Right ventricle myocardium inferior (tissue), 1 donor: ENCODE results near the gene MYEOV. TPM values are rescaled to one million over a fixed set of nuclear protein-coding genes. Genes with fewer than 3 reads are reported as not detected.

Experiments used
- ATAC-seq: fragments of 200-7000 bp; cut with Tn5 transposase; one replicate; pipeline ENCODE4 v1.9.1; 2020; ENCODE audit warnings: mild to moderate bottlenecking, moderate library complexity
- DNase-seq: peaks from one replicate; pipeline ENCODE4 v3.0.0; 2021; ENCODE audit errors: missing footprints
- intact Hi-C: fragments of 100-400 bp; cut with DNase I; formaldehyde crosslinking; loops from one replicate; pipeline ENCODE4 v1.11.0; 2022
- total RNA-seq: library from RNA; stranded (reverse); fragmentation: NEBNext Ultra II Directional; extraction: Animal tissue kit (Norgen Biotek cat#: 25700); gene quantifications from one replicate; pipeline ENCODE4 v1.2.1, GENCODE V29; 2021
- donor health status: DM: no; HTN: yes; CAD: no; lungs with severe emphysema.

The MYEOV gene
- total RNA-seq, 1 donor from 2014 or later: not detected

- peak; percentile 97 for DNase-seq
- ATAC-seq: peak; percentile 76
- intact Hi-C loops: loop anchor here (5.0 to 10.0 kb wide), 2 partner anchors 118 to 145 kb away; no protein-coding TSS in a partner anchor
Measured at GRCh38 chr11:69296890-69297786, 3.2 kb downstream of the MYEOV start.

GRCh38 chr11:69297787-69298266 lies 3.9 kb downstream of the MYEOV start:
- intact Hi-C loops: loop anchor here (5.0 to 10.0 kb wide), 2 partner anchors 117 to 144 kb away; no protein-coding TSS in a partner anchor
- no peak for ATAC-seq
- DNase-seq: peak; percentile 52

GRCh38 chr11:69298267-69299022 lies 4.5 kb downstream of the MYEOV start:
- DNase-seq (peak; percentile 92), ATAC-seq (peak; percentile 76)
- intact Hi-C loops: loop anchor here (5.0 to 10.0 kb wide), 2 partner anchors 116 to 144 kb away; no protein-coding TSS in a partner anchor

- DNase-seq (peak; percentile 56), ATAC-seq (no peak)
- intact Hi-C loops: loop anchor here (5.0 to 10.0 kb wide), 2 partner anchors 116 to 143 kb away; no protein-coding TSS in a partner anchor
Measured at GRCh38 chr11:69299023-69299461, 5.1 kb downstream of the MYEOV start.

- ATAC-seq (no peak), DNase-seq (peak; percentile 55)
- intact Hi-C loops: loop anchor here (5.0 to 10.0 kb wide), 2 partner anchors 115 to 143 kb away; no protein-coding TSS in a partner anchor
Measured at GRCh38 chr11:69299572-69299971, 5.6 kb downstream of the MYEOV start.

- DNase-seq (peak; percentile 45), ATAC-seq (no peak)
- intact Hi-C loops: no loop called here
Measured at GRCh38 chr11:69300120-69301060, 6.4 kb downstream of the MYEOV start.

GRCh38 chr11:69301081-69301454 lies 7.1 kb downstream of the MYEOV start:
- intact Hi-C loops: no loop called here
- DNase-seq (peak; percentile 52), ATAC-seq (no peak)

DNA sequence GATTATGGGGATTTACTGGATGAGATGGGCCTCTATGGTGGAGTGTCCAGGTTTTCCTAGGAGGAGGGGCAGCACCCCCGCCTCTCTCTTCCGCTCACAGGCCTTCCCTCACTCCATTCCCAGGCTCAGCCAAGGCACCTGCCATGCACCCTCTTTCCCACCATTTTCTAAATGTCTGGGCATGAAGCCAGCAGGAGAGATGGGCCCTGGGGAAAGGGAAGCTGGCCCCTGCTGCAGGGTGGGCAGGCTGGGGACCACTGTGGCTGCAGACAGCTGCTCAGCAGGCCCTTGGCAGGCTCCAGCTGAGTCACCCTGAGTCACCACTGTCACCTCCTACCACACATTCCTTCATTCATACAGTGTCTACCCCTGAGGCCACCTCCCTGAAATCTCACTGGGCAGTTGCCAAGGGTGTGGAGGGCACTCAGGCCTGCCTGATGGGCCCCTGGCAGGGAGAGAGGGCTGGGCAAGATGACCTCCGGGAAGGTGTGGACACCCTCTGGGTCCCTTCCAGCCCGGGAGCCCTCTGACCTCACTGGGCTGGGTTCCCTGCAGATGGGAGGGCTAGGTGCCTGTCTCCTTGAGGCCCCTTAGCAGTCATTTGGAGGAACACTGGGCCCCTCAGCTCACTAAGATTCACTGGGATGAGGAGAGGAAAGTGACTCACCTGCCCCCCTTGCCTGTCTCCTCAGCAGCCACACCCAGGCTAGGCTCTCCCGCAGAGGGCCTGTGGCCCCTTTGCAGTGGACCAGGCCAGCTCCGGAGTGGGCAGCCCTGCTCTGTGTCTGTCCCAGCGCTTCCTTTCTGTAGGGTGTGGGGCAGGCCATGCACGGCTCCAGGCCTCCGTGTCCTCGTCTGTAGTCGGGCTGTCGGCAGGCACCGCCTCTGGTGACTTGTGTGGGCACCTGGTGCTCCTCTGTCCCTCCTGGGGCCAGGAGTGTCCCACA lies 7.8 kb downstream of the MYEOV start:
- ATAC-seq (no peak), DNase-seq (peak; percentile 51)
- intact Hi-C loops: no loop called here

DNA sequence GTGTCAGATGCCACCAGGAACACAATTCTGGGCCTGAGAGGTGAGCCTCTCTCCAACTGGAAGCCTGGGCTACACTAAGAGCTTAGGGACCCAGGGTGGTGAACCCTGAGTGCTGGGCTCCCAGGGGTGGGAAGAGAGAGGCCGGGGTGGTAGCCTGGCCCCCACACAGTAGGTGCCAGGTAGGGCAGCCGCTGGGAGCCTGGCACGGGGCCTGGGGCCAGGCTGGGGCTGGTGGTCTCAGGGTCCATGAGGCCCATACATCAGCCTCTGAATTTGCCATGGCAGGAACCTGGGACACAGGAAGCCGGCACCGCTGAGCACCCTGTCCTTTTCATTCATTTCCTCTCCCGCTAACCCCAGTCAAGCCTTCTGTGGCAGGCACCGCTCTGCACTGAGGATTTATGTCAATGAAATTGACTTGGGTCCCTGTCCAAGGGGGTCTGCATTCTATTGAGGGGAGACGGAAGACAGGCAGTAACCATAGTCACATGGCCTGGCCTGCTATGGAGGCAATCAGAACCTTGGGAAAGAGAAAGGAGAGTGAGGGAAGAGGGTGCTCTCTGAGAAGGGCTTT lies 8.6 kb downstream of the MYEOV start:
- intact Hi-C loops: no loop called here
- DNase-seq (no peak), ATAC-seq (no peak)

DNA sequence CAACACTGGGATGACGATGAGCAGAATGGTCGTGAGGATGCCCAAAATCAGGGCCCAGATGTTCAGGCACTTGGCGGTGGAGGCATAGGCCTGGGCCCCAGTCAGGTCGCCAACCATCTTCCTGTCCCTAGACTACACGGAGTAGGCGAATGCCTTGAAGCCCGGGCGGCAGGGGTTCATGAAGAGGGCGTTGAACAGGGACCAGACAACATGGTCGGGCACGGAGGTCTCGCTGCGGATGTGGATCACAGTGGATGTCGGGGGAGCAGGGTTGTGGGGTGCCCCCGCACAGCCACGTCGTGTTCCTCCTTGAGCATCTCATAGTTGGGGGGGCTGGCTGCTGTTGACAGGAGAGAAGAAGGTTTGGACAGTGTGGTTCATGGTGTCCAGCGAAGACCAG lies 9.5 kb downstream of the MYEOV start:
- DNase-seq (no peak), ATAC-seq (no peak)
- intact Hi-C loops: no loop called here

DNA sequence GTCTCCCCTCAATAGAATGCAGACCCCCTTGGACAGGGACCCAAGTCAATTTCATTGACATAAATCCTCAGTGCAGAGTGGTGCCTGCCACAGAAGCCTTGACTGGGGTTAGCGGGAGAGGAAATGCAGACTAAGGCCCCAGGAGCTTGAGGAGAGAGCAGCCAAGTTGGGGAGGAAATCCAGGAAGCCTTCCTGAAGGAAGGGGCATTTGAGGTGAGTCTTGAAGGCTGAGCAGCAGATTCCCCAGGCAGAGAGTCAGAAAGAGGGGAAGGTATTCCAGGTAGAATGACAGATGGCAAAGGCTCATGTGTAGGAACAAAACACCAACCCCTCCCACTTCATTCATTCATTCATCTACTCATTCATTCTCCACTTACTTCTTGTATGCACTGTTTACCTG lies 10.3 kb downstream of the MYEOV start:
- no peak for ATAC-seq
- peak; percentile 11 for DNase-seq
- intact Hi-C loops: no loop called here

DNA sequence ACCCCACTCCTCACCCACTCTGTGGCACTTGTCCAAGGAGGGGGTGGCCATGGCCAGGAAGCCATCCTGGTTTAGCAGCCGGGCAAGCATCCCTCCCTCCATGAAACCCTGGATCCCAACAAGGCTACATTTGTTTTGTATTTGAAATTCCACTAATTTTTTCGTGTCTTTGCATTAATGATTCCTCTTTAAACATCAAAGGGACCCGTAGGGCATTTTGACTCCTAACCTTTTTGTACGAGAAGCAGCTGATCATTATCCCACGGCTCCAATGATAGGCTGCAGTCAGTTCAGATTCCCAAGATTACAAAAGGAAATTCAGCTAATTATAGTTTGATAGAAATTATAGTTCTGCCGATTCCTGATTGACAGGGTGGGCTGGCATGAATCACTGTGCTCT lies 10.7 kb downstream of the MYEOV start:
- ATAC-seq (no peak), DNase-seq (peak; percentile 9)
- intact Hi-C loops: no loop called here

DNA sequence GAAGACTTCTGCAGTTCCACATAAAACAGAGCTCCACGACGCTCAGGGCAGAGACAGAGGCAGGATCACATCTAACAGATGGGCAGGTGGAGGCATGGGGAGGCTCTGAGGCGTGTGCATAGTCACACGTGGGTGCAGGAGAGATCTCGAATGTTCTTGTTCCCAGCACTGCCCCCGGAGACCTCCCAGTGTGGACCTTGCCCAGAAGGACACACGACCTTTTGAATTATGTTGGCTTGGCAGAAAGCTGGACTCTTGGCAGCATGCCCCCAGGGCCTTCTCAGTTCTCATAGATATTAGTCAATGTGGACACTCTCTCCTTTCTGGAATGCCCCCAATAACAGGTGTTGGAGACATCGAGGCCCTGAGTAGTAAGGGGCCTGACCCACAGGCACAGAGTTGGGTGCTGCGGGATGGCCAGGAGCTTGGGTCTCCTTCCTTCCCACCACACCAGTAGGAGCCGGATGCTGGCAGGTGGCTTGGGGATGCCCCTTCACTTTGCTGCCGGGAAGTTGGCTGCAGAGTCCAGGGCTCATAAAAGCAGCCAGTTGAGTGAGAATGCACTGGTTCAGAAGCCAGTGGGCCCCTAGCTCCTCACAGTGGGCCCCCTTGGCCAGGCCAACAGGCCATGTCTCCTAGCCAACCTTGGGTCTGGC lies 12.1 kb downstream of the MYEOV start:
- intact Hi-C loops: no loop called here
- ATAC-seq: no peak
- DNase-seq: peak; percentile 61

- ATAC-seq: no peak
- intact Hi-C loops: no loop called here
Measured at GRCh38 chr11:69306821-69307220, 12.9 kb downstream of the MYEOV start.

GRCh38 chr11:69307421-69307820 lies 13.5 kb downstream of the MYEOV start:
- no peak for ATAC-seq
- intact Hi-C loops: no loop called here
- DNase-seq: peak; percentile 37

More at GRCh38 chr11:69306821-69307220, 12.9 kb downstream of the MYEOV start:
- no peak for DNase-seq

DNA sequence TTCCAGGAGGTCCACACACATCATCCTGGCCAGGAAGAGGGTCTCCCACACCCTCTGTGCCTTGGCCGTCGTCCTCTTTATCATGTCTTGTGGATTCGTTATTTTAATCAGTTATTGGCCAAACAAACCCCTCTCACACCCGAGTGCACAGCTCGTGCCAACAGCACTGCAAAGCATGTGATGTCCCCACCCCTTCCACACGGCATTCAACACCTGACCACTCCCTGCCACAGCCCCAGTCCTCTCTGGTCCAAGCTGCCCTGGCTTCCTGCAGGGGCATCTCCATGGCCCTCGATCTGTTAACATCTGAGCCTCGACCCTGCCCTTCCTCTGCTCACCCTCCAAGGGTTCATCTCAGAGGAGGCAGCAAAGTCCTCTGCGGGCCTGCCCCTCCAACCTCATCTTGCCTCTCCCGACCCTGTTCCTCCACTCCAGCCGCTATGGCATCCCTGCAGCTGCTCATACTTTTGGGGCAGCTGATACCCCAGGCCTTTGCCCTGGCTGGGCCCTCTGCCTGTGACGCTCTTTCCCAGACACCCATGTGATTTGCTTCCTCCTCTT lies 14.0 kb downstream of the MYEOV start:
- ATAC-seq: no peak
- intact Hi-C loops: no loop called here
- DNase-seq: peak; percentile 46
